ENCODE results near the gene F10. TPM values are rescaled to one million over a fixed set of nuclear protein-coding genes. Genes with fewer than 3 reads are reported as not detected.

The F10 gene
- total and polyA plus RNA-seq, 11 donors: 2.4 to 13.6 (median 9.2) TPM

DNA sequence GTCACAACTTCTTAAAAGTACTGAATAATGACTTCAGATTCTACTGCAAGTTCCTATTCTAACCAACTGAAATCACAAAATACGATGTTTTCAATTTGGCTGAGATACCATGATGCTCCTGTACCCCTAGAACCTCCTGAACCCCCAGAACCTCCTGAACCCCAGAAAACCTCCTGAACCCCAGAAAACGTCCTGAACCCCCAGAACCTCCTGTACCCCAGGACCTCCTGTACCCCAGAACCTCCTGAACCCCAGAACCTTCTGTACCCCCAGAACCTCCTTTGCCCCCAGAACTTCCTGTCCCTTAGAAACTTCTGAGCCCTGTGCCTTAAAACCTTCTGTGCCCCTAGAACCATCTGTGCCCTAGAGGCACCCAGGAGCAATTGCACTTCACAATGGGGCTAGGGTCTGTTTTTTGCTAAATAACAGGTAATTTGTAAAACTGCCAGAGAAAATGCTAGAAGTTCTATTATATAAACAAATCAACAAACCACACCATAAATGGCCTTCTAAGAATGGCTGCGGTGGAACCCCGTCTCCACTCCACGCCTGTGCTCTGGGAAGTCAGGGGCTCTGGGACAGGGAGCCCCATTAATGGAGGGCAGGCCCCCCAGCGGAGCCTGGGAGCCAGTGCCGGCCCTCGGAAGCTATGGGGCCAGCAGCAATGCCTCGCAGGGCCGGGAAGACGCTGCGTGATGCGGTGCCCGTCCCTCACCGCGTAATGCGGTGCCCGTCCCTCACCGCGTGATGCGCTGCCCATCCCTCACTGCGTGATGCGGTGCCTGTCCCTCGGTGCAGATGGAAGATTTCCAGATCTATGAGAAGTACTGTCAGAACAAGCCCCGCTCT is 38.3 kb upstream of the F10 start:
- DNase-seq (peak in 3 of 5 donors; percentile 13 to 59 (median 18)), ATAC-seq (no peak)
- H3K36me3 ChIP-seq: peaks cover 0 to 48% (median 30%) of the 10 kb centered on the region in 9 donors
- intact Hi-C loops (cut with DNase I): no loop called here
- no peak for TF ChIP-seq POLR2A (IDR thresholded peaks at IDR 0.05)
- peak in 1 of 12 donors; percentile 10 for TF ChIP-seq CTCF (IDR thresholded peaks at IDR 0.05)
- 88 to 93% (median 93%) methylated on average over 21 to 25 of the region's 25 CpGs for WGBS, 4 donors
- H3K27ac ChIP-seq: no peak overlapping the region
- no peaks in the 10 kb centered on the region for H3K9me3 ChIP-seq
- H3K27me3 ChIP-seq: no peaks in the 10 kb centered on the region
- no peak overlapping the region for H3K4me3 ChIP-seq
- peaks cover 0 to 10% (median under 1%) of the 10 kb centered on the region in 12 donors for H3K4me1 ChIP-seq

GRCh38 chr13:113084943-113085540 is 37.6 kb upstream of the F10 start:
- peaks cover 0 to 54% (median 35%) of the 10 kb centered on the region in 9 donors for H3K36me3 ChIP-seq
- intact Hi-C loops (cut with DNase I): no loop called here
- WGBS, 4 donors: 86 to 94% (median 90%) methylated on average over 16 to 24 of the region's 24 CpGs
- H3K9me3 ChIP-seq: no peaks in the 10 kb centered on the region
- peaks cover 0 to 9% (median under 1%) of the 10 kb centered on the region in 12 donors for H3K4me1 ChIP-seq
- ATAC-seq: no peak
- DNase-seq: peak in 3 of 5 donors; percentile 21 to 51 (median 31)
- H3K27ac ChIP-seq: no peak overlapping the region
- no peaks in the 10 kb centered on the region for H3K27me3 ChIP-seq
- H3K4me3 ChIP-seq: no peak overlapping the region
- TF ChIP-seq CTCF (IDR thresholded peaks at IDR 0.05): no peak
- no peak for TF ChIP-seq POLR2A (IDR thresholded peaks at IDR 0.05)

GRCh38 chr13:113086031-113086750 is 36.4 kb upstream of the F10 start:
- peaks cover 0 to 62% (median 39%) of the 10 kb centered on the region in 9 donors for H3K36me3 ChIP-seq

More at GRCh38 chr13:113086031-113086750, 36.4 kb upstream of the F10 start:
- DNase-seq: peak in 3 of 5 donors; percentile 19 to 37 (median 19)
- no peak overlapping the region for H3K4me3 ChIP-seq
- H3K27me3 ChIP-seq: no peaks in the 10 kb centered on the region
- intact Hi-C loops (cut with DNase I): no loop called here
- no peaks in the 10 kb centered on the region for H3K9me3 ChIP-seq
- WGBS, 4 donors: 83 to 86% (median 85%) methylated on average over 24 to 32 of the region's 32 CpGs
- H3K27ac ChIP-seq: no peak overlapping the region
- no peak for ATAC-seq
- no peak for TF ChIP-seq CTCF (IDR thresholded peaks at IDR 0.05)
- no peak for TF ChIP-seq POLR2A (IDR thresholded peaks at IDR 0.05)
- peaks cover 0 to 9% (median under 1%) of the 10 kb centered on the region in 12 donors for H3K4me1 ChIP-seq

All from heart left ventricle (tissue), 16 donors.